ENCODE results near the gene THOC5.

DNA sequence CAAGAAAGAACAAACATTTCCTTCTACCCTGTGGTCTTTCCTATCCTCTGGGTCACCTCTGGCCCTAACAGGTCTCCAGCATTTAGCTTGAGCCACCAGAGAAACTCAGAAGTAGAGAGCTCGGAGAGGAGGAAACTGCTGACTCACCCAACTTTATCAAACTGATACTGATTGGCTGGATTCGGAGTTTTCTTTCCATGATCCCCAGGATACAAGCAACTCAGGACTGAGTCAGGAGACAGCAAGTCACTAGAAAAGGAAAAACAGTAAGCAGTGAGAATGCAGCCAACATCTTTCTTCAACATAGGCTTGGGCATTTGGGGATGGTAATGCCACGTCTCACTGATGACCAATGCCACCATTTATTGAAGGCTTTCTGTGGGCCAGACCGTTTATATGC is 32.7 kb downstream of the THOC5 start:
- TF ChIP-seq, protein P1, sequence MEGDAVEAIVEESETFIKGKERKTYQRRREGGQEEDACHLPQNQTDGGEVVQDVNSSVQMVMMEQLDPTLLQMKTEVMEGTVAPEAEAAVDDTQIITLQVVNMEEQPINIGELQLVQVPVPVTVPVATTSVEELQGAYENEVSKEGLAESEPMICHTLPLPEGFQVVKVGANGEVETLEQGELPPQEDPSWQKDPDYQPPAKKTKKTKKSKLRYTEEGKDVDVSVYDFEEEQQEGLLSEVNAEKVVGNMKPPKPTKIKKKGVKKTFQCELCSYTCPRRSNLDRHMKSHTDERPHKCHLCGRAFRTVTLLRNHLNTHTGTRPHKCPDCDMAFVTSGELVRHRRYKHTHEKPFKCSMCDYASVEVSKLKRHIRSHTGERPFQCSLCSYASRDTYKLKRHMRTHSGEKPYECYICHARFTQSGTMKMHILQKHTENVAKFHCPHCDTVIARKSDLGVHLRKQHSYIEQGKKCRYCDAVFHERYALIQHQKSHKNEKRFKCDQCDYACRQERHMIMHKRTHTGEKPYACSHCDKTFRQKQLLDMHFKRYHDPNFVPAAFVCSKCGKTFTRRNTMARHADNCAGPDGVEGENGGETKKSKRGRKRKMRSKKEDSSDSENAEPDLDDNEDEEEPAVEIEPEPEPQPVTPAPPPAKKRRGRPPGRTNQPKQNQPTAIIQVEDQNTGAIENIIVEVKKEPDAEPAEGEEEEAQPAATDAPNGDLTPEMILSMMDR (IDR thresholded peaks at IDR 0.05): no peak
- no peak for TF ChIP-seq POLR2AphosphoS5 (IDR thresholded peaks at IDR 0.05; ENCODE audit: low read depth, low read length)

Data from Panc1 (cell line).